Stomach (tissue), 9 donors: ENCODE measurements around the gene SNCB. TPM values are rescaled to one million over a fixed set of nuclear protein-coding genes. Genes with fewer than 3 reads are reported as not detected.

Experiments
- DNase-seq, 2 donors: peaks; one replicate each; pipeline versions ENCODE4 v3.0.0 to v3.0.0-alpha.2; 2013 to 2019
- H3K27ac ChIP-seq, 5 donors: fragments of 200-600 bp in 4 of 5; sonication (generic) in 4 of 5; one replicate each; pipeline ENCODE4 v1.5.1; 2013 to 2019; ENCODE audit warnings: mild to moderate bottlenecking in 1 of 5, moderate library complexity in 1 of 5
- H3K27me3 ChIP-seq, 3 donors: fragments of 200-600 bp; sonication (generic); one replicate each; pipeline ENCODE4 v1.5.1; 2017 to 2019; ENCODE audit warnings: mixed run types in 1 of 3
- H3K36me3 ChIP-seq, 4 donors: fragments of 200-600 bp; sonication (generic); 1 replicate in 3 of 4; 2 replicates in 1 of 4; pipeline ENCODE4 v1.5.1; 2016 to 2019
- H3K4me1 ChIP-seq, 4 donors: fragments of 200-600 bp; sonication (generic); one replicate each; pipeline ENCODE4 v1.5.1; 2016 to 2019
- H3K4me3 ChIP-seq, 4 donors: fragments of 200-600 bp; sonication (generic) in 3 of 4; one replicate each; pipeline ENCODE4 v1.5.1; 2016 to 2019; ENCODE audit warnings: mild to moderate bottlenecking in 1 of 4
- H3K9me3 ChIP-seq, 4 donors: fragments of 200-600 bp; sonication (generic); one replicate each; pipeline ENCODE4 v1.5.1; 2016 to 2019
- CTCF ChIP-seq, 7 experiments: fragments of 450-650 bp in 4 of 7; fragments of 200-600 bp in 3 of 7; sonication (generic) in 3 of 7; IDR thresholded peaks; one replicate each; pipeline ENCODE4 v1.5.1; 2016 to 2019; ENCODE audit warnings: antibody characterized with exemption in 7 of 7, control low read depth in 2 of 7, mild to moderate bottlenecking in 1 of 7
- EP300 ChIP-seq: sonication (generic); formaldehyde crosslinking; IDR thresholded peaks from one replicate; pipeline ENCODE4 v1.6.1; 2017; ENCODE audit warnings: antibody characterized with exemption
- POLR2A ChIP-seq, 4 donors: fragments of 450-650 bp; IDR thresholded peaks; one replicate each; pipeline ENCODE4 v1.6.1; 2016; ENCODE audit warnings: antibody characterized with exemption in 4 of 4, control low read depth in 2 of 4, mild to moderate bottlenecking in 1 of 4, moderate library complexity in 1 of 4
- POLR2AphosphoS5 ChIP-seq, 3 donors: sonication (generic); formaldehyde crosslinking; IDR thresholded peaks; one replicate each; pipeline ENCODE4 v1.6.1; 2016; ENCODE audit warnings: antibody characterized with exemption in 3 of 3
- WGBS, 5 donors: extraction: QIAGEN DNeasy Blood & Tissue Kit in 3 of 5; methylation state at CpG; one replicate each; pipeline versions ENCODE4 v1.1.5 to v1.1.7; 2013 to 2018; 5-methylcytosine and 5-hydroxymethylcytosine counted together
- intact Hi-C: fragments of 100-400 bp; cut with DNase I; formaldehyde crosslinking; loops from one replicate; pipeline ENCODE4 v1.15.1; 2023; ENCODE audit warnings: low total_unique reads
- polyA plus RNA-seq, 3 donors: library from polyadenylated mRNA; stranded (reverse); fragments of 200-250 nt; gene quantifications; one replicate each; pipeline ENCODE4 v1.2.3, GENCODE V29; 2013
- total RNA-seq, 5 donors: library from RNA; depleted of rRNA; stranded (reverse); fragments of >200 nt; gene quantifications; one replicate each; pipeline versions ENCODE4 v1.1.0 to v1.2.3, GENCODE V29; 2014 to 2016
- donor health status: healthy with polysubstance abuse.
- donor health status: Bipolar disorder and iron deficiency.
- donor health status: healthy.

SNCB gene
- total and polyA plus RNA-seq, 8 donors, result not detected

GRCh38 chr5:176673651-176674583 lies 43.6 kb upstream of the SNCB start:
- no peak overlapping the region for H3K4me3 ChIP-seq
- intact Hi-C loops, result no loop called here
- DNase-seq, result no peak
- peaks cover 0 to 64% (median 27%) of the 10 kb centered on the region in 3 donors for H3K27me3 ChIP-seq
- H3K36me3 ChIP-seq, result no peaks in the 10 kb centered on the region
- no peaks in the 10 kb centered on the region for H3K9me3 ChIP-seq
- H3K4me1 ChIP-seq, result no peaks in the 10 kb centered on the region
- no peak overlapping the region for H3K27ac ChIP-seq
- 79 to 85% (median 83%) methylated on average over 15 to 18 of the region's 18 CpGs for WGBS, 5 donors
- TF ChIP-seq EP300 (no peak), POLR2AphosphoS5 (IDR thresholded peaks at IDR 0.05) (no peak), POLR2A (IDR thresholded peaks at IDR 0.05) (no peak), CTCF (IDR thresholded peaks at IDR 0.05) (no peak)

DNA sequence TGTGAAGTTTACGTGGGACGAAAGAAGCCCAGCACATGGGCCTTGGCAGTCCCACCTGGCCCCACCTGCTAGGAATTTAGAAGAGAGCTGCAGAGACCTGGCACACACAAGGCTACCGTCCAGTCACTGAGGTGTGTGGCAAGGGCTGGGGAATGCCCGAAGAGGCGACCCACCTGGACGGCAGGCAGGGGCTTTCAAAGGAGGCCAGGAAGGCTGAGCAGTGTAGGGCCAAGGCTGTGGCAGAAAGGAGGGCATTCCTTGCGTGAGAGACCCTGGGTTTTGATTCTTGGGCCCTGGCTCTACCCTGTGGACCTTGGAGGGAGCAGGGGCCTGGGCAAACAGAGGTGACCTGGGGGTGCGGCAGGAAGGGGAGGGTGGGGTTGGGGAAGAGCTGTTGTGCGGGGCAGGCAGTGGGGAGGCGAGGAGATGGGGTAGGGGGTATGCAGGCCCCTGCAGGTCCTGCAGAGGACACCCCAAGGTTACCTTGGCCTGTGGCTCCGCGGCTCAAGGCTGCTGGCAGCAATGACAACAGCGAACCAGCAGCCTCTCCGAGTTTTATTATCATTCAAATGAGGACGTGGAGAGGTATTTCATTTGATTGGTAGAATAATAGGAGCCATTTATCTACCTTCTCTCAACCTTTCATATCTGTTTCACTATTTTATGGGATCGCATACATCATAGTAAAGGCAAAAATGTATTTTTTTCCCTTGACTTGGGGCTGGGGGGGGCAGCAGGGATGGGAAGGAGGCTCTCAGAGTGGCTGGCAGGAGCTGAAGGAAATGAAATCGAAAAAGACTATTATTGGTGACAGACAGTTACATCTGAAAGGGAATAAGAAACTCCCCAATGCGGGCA lies 41.8 kb upstream of the SNCB start:
- 47 to 59% (median 55%) methylated on average over 16 to 18 of the region's 18 CpGs for WGBS, 5 donors
- no peak for DNase-seq
- H3K4me3 ChIP-seq, result no peak overlapping the region
- TF ChIP-seq POLR2AphosphoS5 (IDR thresholded peaks at IDR 0.05), result no peak
- TF ChIP-seq EP300, result no peak
- no peak for TF ChIP-seq POLR2A (IDR thresholded peaks at IDR 0.05)
- TF ChIP-seq CTCF (IDR thresholded peaks at IDR 0.05), result no peak
- H3K9me3 ChIP-seq, result no peaks in the 10 kb centered on the region
- peaks cover 0 to 65% (median 26%) of the 10 kb centered on the region in 3 donors for H3K27me3 ChIP-seq
- no peak overlapping the region for H3K27ac ChIP-seq
- no peaks in the 10 kb centered on the region for H3K4me1 ChIP-seq
- intact Hi-C loops, result no loop called here
- H3K36me3 ChIP-seq, result no peaks in the 10 kb centered on the region

- Histone ChIP-seq H3K36me3 (no peaks in the 10 kb centered on the region), H3K27me3 (peaks cover 0 to 65% (median 26%) of the 10 kb centered on the region in 3 donors), H3K4me1 (no peaks in the 10 kb centered on the region), H3K9me3 (no peaks in the 10 kb centered on the region), H3K4me3 (no peak overlapping the region), H3K27ac (no peak overlapping the region)
- DNase-seq, result no peak
- intact Hi-C loops, result no loop called here
- TF ChIP-seq EP300 (no peak), POLR2AphosphoS5 (IDR thresholded peaks at IDR 0.05) (no peak)
- WGBS, 5 donors, result 32 to 56% (median 49%) methylated on average over 4 of the region's 4 CpGs
These were observed 41.1 kb upstream of the SNCB start for GRCh38 chr5:176671399-176671798.

DNA sequence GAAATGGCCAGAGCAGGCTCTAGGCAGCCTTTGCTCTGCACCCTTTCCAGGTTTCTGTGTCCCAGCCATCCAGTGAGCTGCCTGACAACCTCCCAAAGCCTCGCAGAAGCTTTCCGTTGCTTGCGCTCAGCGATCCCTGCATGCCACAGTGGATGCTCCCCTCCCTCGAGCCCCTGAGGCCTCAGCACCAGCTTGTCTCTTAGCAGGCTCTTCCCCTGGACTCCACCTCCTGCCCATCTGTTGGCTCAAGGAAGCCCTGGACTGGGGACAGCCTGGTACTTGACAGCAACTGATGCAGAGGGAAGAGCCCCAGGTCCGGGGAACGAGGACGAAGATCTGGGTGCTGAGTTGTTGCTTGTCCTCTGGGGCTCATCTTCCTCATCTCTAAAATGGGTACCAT lies 40.1 kb upstream of the SNCB start:
- H3K27ac ChIP-seq, result no peak overlapping the region
- DNase-seq, result no peak
- peaks cover 0 to 71% (median 26%) of the 10 kb centered on the region in 3 donors for H3K27me3 ChIP-seq
- intact Hi-C loops, result no loop called here
- H3K4me3 ChIP-seq, result no peak overlapping the region
- TF ChIP-seq CTCF (IDR thresholded peaks at IDR 0.05) (no peak), EP300 (no peak), POLR2A (IDR thresholded peaks at IDR 0.05) (no peak), POLR2AphosphoS5 (IDR thresholded peaks at IDR 0.05) (no peak)
- WGBS, 5 donors, result 78 to 86% (median 80%) methylated on average over 4 to 8 of the region's 8 CpGs
- no peaks in the 10 kb centered on the region for H3K4me1 ChIP-seq
- H3K36me3 ChIP-seq, result no peaks in the 10 kb centered on the region
- no peaks in the 10 kb centered on the region for H3K9me3 ChIP-seq
